ENCODE data around the gene SLC25A13. TPM values are rescaled to one million over a fixed set of nuclear protein-coding genes. Genes with fewer than 3 reads are reported as not detected.

SLC25A13 gene
- total and polyA plus RNA-seq, 9 of the 15 experiments (the other 6 are each of a cell fraction or from before 2014, with no cell fraction given): 21.4 to 80.2 (median 58.7) TPM

- Histone ChIP-seq H3K4me3 (no peak overlapping the region), H3K36me3 (ENCODE audit: control insufficient read depth, insufficient read depth, low read length) (peaks cover 23% of the 10 kb centered on the region), H4K20me1 (replicated peaks; ENCODE audit: control insufficient read depth, insufficient read depth, low read length) (no peaks in the 10 kb centered on the region), H3K9me1 (ENCODE audit: control insufficient read depth, insufficient read depth, low read length) (no peaks in the 10 kb centered on the region), H3K79me2 (ENCODE audit: control insufficient read depth, insufficient read depth, low read length) (no peaks in the 10 kb centered on the region), H3K9me3 (replicated peaks; ENCODE audit: control insufficient read depth, insufficient read depth, low read depth, low read length) (no peaks in the 10 kb centered on the region), H2AFZ (ENCODE audit: low read depth, low read length) (no peak overlapping the region), H3K4me1 (replicated peaks in 1 of 2; ENCODE audit: control insufficient read depth in 2 of 2, insufficient read depth in 2 of 2, low read length in 2 of 2) (no peaks in the 10 kb centered on the region), H3K27me3 (ENCODE audit: control insufficient read depth in 2 of 2, insufficient read depth in 2 of 2, low read length in 2 of 2) (no peaks in the 10 kb centered on the region), H3K9ac (ENCODE audit: insufficient read depth in 1 of 2, low read depth in 2 of 2, low read length in 2 of 2) (no peak overlapping the region), H3K4me2 (ENCODE audit: insufficient read depth, low read length) (no peak overlapping the region), H3K27ac (ENCODE audit: extremely low read depth, low read depth, low read length) (no peak overlapping the region)
- CTCF ChIA-PET (ENCODE audit: low intra/inter-chr PET ratio): no interaction called here
- no peak for DNase-seq (ENCODE audit: extremely low read depth in 1 of 4, low spot score in 3 of 4)
- WGBS (ENCODE audit: insufficient coverage, low coverage, missing lambda C conversion rate): 94% methylated on average over 3 of the region's 3 CpGs
- no peak for FAIRE-seq
- intact Hi-C loops (cut with micrococcal nuclease): no loop called here
- in situ Hi-C loops (cut with MboI): no loop called here
- POLR2A ChIA-PET: interaction anchor here (0.6 to 0.7 kb wide), 3 partner anchors 19 to 27 kb away, joined by 3 read pairs; no protein-coding TSS in a partner anchor
- no TSS peak for BruUV-seq (replicated peaks)
- no peak for ATAC-seq
- TF ChIP-seq MEF2A (IDR thresholded peaks at IDR 0.05; ENCODE audit: control insufficient read depth, low read depth, low read length): no peak
- no peak for TF ChIP-seq ATF7 (IDR thresholded peaks at IDR 0.05)
- TF ChIP-seq RBM15 (IDR thresholded peaks at IDR 0.05; ENCODE audit: insufficient read depth, low read length): no peak
- TF ChIP-seq, protein P1, sequence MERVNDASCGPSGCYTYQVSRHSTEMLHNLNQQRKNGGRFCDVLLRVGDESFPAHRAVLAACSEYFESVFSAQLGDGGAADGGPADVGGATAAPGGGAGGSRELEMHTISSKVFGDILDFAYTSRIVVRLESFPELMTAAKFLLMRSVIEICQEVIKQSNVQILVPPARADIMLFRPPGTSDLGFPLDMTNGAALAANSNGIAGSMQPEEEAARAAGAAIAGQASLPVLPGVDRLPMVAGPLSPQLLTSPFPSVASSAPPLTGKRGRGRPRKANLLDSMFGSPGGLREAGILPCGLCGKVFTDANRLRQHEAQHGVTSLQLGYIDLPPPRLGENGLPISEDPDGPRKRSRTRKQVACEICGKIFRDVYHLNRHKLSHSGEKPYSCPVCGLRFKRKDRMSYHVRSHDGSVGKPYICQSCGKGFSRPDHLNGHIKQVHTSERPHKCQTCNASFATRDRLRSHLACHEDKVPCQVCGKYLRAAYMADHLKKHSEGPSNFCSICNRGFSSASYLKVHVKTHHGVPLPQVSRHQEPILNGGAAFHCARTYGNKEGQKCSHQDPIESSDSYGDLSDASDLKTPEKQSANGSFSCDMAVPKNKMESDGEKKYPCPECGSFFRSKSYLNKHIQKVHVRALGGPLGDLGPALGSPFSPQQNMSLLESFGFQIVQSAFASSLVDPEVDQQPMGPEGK (CRISPR knock-in tag; IDR thresholded peaks at IDR 0.05; ENCODE audit: borderline replicate concordance): no peak
- TF ChIP-seq KAT7 (CRISPR knock-in tag; IDR thresholded peaks at IDR 0.05; ENCODE audit: borderline replicate concordance): no peak
- TF ChIP-seq, protein P2, sequence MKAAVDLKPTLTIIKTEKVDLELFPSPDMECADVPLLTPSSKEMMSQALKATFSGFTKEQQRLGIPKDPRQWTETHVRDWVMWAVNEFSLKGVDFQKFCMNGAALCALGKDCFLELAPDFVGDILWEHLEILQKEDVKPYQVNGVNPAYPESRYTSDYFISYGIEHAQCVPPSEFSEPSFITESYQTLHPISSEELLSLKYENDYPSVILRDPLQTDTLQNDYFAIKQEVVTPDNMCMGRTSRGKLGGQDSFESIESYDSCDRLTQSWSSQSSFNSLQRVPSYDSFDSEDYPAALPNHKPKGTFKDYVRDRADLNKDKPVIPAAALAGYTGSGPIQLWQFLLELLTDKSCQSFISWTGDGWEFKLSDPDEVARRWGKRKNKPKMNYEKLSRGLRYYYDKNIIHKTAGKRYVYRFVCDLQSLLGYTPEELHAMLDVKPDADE (conservative IDR thresholded peaks at IDR 0.05; ENCODE audit: control insufficient read depth, low read depth, low read length): no peak
- TF ChIP-seq, protein P3, sequence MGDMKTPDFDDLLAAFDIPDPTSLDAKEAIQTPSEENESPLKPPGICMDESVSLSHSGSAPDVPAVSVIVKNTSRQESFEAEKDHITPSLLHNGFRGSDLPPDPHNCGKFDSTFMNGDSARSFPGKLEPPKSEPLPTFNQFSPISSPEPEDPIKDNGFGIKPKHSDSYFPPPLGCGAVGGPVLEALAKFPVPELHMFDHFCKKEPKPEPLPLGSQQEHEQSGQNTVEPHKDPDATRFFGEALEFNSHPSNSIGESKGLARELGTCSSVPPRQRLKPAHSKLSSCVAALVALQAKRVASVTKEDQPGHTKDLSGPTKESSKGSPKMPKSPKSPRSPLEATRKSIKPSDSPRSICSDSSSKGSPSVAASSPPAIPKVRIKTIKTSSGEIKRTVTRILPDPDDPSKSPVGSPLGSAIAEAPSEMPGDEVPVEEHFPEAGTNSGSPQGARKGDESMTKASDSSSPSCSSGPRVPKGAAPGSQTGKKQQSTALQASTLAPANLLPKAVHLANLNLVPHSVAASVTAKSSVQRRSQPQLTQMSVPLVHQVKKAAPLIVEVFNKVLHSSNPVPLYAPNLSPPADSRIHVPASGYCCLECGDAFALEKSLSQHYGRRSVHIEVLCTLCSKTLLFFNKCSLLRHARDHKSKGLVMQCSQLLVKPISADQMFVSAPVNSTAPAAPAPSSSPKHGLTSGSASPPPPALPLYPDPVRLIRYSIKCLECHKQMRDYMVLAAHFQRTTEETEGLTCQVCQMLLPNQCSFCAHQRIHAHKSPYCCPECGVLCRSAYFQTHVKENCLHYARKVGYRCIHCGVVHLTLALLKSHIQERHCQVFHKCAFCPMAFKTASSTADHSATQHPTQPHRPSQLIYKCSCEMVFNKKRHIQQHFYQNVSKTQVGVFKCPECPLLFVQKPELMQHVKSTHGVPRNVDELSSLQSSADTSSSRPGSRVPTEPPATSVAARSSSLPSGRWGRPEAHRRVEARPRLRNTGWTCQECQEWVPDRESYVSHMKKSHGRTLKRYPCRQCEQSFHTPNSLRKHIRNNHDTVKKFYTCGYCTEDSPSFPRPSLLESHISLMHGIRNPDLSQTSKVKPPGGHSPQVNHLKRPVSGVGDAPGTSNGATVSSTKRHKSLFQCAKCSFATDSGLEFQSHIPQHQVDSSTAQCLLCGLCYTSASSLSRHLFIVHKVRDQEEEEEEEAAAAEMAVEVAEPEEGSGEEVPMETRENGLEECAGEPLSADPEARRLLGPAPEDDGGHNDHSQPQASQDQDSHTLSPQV (IDR thresholded peaks at IDR 0.05): no peak
- TF ChIP-seq NCOR1 (IDR thresholded peaks at IDR 0.05): no peak
- no peak for TF ChIP-seq TCF3 (CRISPR knock-in tag; IDR thresholded peaks at IDR 0.05)
- no peak for TF ChIP-seq CREM (IDR thresholded peaks at IDR 0.05; ENCODE audit: low read depth)
- TF ChIP-seq EP400 (IDR thresholded peaks at IDR 0.05): no peak
- TF ChIP-seq, protein P4, sequence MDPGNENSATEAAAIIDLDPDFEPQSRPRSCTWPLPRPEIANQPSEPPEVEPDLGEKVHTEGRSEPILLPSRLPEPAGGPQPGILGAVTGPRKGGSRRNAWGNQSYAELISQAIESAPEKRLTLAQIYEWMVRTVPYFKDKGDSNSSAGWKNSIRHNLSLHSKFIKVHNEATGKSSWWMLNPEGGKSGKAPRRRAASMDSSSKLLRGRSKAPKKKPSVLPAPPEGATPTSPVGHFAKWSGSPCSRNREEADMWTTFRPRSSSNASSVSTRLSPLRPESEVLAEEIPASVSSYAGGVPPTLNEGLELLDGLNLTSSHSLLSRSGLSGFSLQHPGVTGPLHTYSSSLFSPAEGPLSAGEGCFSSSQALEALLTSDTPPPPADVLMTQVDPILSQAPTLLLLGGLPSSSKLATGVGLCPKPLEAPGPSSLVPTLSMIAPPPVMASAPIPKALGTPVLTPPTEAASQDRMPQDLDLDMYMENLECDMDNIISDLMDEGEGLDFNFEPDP (CRISPR knock-in tag; IDR thresholded peaks at IDR 0.05): no peak
- no peak for TF ChIP-seq CCAR2 (IDR thresholded peaks at IDR 0.05; ENCODE audit: low read depth, low read length)
Observed at GRCh38 chr7:96151889-96152288, 170.0 kb downstream of the SLC25A13 start.

All from K562 (cell line).